GM19193 (cell line): ENCODE measurements around the gene ADGRG3.
A peak's percentile ranks its signal among the peaks of the same experiment; 100 is the strongest.

Source experiments
- POLR2A ChIP-seq: IDR thresholded peaks from 4 replicates; pipeline ENCODE4 v1.6.1; 2011; ENCODE audit not compliant: insufficient read depth, insufficient read length; ENCODE audit errors: extremely low read depth

ADGRG3 gene

DNA sequence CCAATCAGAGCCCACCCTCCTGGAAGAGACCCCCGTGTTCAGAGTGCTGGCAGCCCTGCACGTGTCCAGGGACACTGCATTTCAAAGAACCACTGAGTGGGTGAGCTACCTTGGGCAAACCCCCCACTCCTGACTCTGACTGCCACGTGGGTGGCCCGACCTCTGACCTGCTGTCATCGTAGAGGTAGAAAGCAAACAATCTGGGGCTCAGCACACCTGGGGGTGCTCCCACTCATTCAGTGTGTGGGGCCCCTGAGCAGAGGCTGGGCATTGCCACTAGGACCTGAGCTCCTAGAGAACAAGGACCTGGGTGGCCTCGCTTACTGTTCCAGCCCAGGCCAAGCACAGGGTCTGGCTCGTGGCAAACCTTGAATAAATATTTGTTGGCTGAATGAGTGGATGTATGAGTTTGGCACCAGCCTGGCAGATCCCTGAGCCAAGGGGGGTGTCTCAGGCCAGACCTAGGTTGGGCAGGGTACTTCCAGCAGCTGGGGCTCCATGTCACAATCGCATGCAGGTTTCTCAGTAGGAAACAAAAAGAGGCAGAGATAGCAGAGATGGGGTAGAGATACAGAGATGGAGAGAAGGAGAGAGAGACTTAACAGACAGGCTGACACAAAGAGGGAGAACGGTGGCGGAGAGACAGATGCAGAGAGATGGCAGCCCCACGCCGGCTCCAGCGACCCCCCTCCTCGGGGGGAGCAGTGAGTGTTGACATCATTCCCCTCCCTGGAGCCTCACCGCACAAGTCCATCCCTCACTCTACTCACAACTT, 21.1 kb downstream of the ADGRG3 start:
- no peak for TF ChIP-seq POLR2A

DNA sequence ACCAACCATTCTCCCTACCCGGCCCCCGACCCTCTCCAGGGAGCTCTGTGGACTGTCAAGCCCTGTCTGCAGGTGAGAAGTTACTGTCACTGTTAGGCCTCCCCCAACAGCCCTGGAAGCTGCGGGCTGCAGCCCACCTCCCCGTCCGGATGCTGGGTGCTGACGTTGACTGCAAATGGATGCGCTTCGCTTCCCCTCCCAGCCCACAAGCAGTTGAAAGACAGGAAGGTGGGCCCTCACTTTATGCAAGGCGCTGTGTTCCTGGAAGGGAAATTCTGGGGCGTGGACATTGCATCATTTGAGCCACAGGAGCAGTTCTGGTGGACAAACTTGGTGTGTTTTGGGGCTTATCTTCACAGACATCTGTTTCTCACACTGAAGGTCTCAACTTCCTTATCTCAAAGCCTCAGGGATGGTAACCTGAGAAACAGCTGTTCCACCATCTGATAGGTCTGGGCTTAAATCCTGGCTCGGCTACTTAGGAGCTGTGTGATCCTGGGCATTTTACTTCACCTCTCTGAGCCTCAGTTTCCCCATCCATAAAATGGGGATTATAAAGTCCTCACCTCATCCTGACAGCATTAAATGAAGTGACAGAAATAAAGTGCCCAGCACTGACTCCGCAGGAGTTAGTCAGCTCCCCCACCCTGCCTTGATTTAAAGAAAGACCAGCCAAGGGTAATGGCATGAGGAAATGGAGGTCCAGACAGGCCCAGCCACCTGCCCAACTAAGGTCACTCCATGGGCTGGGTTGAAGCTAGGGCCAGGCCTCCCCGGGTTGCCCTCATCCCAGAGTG, 21.9 kb downstream of the ADGRG3 start:
- peak; percentile 27 for TF ChIP-seq POLR2A

DNA sequence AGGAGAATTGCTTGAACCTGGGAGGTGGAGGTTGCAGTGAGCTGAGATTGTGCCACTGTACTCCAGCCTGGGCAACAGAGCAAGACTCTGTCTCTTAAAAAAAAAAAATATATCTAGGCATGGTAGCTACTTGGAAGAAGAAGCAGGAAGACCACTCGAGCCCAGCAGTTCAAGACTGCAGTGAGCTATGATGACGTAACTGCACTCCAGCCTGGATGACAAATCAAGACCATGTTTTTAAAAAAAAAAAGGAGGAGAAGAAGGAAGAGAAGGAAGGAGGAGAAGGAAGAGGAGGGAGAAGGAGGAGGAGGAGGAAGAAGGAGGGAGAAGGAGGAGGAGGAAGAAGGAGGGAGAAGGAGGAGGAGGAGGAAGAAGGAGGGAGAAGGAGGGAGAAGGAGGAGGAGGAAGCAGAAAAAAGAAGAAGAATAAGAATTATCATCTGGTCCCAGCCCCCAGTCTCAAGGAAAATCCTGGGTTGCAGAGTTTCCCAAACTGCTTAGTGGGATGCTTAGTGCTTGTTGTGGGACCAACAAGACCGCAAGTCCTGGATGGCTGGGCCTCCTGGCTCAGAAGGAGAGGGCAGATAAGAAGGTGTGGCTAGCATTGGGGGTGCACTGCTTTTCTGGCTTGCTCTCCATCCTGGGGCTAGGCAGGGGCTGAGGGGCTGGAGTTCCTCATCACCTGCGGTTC, 22.8 kb downstream of the ADGRG3 start:
- TF ChIP-seq POLR2A = no peak

DNA sequence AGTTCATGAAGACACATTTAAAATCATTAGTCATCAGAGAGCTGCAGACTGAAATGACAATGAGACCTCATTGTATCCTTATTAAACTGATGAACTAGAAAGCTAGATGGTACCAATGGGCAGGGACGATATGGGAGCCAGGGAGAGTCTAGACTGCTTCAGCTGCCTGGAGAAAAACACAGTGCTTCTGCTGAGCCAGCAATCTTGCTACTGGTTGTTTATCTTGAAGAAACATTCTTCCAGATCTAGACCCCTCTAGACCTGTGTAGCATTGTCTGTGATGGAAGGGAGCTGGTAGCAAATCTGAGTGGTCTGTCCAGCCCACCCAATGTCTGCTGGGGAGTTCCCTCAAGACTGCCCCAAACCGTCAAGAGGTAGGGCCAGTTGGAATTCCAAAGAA, 24.5 kb downstream of the ADGRG3 start:
- no peak for TF ChIP-seq POLR2A

DNA sequence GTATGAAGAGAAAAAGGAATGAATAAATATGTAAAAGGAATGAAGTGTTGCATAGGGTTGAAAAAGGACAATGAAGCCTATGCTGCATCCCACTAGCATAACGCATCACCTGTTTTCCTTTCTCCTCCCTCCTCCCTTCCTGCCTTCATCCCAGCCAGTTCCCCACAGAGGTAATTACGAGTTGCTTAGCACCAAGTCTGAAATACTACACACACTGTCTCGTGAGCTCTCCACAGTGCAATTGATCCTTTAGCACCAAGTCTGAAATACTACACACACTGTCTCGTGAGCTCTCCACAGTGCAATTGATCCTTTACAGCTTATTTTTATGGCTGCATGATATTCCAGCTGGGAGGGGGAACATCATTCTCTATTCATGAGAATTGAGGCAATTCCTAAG, 25.4 kb downstream of the ADGRG3 start:
- no peak for TF ChIP-seq POLR2A

DNA sequence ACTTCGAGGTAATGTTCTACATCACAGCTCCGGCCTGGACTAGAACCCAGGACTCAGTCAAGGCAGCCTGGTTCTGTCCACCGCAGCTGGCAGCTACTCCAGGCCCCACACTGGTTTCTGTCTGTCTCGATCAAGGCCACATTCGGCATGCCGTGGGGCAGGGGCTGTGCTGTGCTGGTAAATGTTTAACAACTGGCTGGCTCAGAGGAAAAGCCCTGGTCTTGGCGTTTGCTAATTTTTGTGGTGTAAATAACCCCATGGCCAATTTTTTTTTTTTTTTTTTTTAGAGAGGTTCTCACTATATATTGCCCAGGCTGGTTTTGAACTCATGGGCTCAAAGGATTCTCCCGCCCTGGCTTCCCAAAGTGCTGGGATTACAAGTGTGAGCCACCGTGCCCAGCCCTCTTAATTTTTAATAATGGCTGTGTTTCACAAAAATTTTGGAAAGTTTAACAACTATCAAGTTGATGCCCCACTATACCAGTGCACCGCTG, 26.2 kb downstream of the ADGRG3 start:
- TF ChIP-seq POLR2A = no peak

DNA sequence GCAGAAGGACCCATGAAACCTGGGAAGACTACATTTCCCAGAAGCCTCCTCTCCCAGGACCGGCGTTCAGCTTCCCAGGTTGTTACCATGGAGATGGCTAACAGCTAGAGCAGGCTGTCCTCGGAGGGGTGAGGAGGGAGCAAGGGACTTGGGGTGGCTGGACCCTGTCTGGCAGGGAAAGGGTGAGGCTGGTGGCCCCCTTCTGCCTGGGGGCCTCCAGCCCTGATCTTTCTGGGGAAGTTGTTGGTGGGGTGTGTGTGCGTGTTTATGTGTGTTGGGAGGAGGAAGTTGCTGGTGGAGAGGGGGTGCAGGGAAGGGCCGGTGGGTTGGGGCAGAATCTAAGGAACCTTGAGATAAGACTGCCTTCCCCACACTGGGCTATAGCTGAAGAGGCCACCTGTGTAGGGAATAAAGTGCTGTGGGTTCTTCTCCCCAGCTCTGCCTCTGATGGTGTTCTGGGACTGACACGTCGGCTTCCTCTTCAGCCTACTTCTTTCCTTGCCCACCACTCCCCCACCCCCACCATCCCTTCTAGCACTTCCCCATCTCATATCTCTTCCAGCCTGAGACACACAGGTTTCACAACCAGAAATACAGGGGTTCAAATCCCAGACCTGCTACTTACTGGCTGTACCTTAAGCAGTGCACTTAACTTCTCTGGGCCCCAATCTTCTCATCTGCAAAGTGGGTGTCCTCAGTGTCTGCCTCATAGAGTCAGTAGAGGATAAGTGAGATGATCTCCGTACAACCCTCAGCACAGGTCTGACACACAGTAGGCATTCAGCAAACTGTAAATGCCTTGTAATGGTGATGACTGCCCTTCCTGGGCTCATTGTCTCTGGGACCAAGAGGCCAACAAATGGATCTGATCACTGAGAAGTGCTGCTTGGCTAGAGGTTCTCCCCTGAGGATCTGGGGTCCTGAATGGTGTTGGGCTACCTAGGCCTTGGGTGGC, 26.9 kb downstream of the ADGRG3 start, which contains the start of gene DRC7:
DRC7 (plus strand) TSS at position 82 of the 955 bp plus-strand sequence. CDS start 3,144 bp downstream, outside the sequence.
- TF ChIP-seq POLR2A = no peak

DNA sequence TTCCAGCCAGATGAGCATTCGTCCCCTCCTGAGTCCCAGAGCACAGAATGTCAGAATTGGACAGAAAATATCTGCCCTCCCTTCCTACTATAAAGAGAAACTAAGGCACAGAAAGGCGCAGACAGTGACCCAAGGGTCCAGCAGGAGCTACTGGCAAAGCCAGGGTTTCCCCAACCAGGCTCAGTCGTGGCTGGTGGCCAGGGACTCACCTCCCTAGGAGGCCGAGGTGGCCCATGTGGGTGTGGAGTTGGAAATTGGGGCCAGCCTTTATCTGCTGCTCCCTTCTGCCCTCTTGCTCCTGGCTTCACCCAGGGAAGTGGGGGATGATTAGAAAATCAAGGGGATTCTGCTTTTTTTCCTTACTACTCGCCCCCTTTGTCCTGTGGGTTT, 27.6 kb downstream of the ADGRG3 start:
- no peak for TF ChIP-seq POLR2A

DNA sequence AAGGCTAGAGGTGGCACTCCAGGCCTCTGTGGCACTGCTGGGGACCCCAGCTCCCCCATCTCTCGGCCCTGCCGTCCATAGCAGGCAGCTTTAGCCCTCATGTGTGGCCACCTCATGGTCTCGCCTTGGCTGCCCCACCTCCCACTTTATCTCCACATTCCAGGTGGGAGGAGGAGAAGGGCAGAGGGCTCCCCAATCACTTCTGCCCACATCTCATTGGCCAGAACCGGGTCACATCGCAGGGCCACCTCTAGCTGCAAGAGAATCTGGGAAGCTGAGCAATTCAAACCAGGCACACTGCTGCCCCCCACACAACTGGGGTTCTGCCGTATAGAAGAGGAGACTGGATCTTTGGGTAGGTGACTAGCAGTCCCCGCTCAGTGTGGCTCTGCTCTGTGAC, 28.1 kb downstream of the ADGRG3 start:
- no peak for TF ChIP-seq POLR2A

DNA sequence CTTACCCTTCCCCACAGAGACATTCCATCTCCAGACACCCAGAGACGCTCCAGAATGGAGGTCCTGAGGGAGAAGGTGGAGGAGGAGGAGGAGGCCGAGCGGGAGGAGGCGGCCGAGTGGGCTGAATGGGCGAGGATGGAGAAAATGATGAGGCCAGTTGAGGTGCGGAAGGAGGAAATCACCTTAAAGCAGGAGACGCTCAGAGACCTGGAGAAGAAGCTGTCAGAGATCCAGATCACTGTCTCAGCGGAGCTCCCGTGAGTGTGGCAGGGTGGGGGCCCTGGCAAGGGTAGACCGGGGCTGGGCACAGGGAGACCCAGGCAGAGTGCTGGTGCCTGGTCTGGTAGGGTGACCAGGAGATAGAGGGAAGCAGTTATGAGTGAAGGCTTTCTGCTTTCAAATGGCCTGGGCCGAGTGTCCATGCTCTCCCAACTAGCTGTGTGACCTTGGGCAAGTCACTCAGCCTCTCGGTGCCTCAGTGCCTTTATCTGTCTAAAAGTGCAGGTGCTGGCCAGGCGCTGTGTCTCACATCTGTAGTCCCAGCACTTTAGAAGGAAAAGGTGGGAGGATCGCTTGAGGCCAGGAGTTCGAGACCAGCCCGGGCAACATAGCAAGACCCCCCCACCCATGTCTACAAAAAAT, 29.9 kb downstream of the ADGRG3 start:
- TF ChIP-seq POLR2A = no peak

DNA sequence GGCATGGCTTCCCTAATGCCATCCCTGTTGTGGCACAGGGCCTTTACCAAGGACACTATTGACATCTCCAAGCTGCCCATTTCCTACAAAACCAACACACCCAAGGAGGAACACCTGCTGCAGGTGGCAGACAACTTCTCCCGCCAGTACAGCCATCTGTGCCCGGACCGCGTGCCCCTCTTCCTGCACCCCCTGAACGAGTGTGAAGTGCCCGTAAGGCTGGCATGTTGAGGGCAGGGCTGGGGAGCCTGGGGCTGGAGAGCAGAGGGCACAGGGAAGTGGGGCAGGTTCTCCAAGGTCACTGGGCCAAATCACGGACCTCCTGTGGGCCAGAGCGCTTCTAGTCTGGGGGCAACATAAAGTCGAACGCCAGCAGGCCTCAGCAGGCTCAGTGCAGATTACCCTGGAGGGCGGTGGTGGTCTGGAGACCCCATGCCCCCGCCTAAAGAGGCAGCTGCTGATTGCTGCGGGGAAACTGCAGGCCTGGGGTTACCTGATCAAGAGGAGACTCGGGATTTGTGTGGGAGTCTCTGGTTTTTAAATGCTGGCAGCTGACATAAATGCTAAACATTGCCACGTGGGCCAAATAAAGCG, 30.8 kb downstream of the ADGRG3 start:
- no peak for TF ChIP-seq POLR2A

DNA sequence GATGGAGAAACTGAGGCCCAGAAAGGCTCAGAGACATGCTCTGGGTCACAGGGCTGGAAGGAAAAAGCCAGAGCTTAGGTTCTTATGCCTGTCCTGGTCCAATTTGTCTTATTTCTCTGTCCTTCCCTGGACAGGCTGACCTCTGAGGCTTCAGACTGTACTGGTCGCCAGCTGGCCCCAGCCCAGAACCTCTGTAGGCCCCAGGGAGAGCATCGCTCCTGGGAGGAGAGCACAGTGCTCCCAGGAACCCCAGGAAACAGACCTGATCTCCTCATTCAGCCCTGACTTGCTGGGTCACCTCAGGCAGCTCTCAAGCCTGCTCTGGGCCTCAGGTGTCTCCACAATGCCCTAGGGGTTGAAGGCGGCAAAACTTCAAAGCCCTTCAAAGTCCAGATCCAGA, 31.4 kb downstream of the ADGRG3 start:
- TF ChIP-seq POLR2A = no peak

DNA sequence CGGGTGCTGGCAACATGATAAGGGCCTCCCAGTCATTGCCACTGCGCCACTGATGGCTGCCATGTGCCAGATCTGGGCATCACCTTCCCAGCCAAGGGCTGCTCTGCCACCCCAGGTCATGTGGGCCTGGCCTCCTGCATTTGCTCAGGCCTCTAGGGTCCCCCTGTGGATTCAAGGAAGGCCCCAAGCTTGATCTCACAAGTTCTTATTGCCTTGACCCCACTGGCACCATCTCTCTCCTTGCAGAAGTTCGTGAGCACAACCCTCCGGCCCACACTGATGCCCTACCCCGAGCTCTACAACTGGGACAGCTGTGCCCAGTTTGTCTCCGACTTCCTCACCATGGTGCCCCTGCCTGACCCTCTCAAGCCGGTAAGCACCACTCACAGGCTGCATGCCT, 31.8 kb downstream of the ADGRG3 start:
- TF ChIP-seq POLR2A = no peak
